SK-N-SH (cell line): ENCODE measurements around the gene TLR7. TPM values are rescaled to one million over a fixed set of nuclear protein-coding genes. Genes with fewer than 3 reads are reported as not detected.

Experiments used
- CTCF ChIA-PET: fragments of 300-600, 350-600 bp; formaldehyde crosslinking; extraction: SDS; loops from one replicate; lab custom pipeline; 2021; lab: Yijun Ruan, JAX
- POLR2A ChIA-PET: fragments of 350-600 bp; sonication (Branson Sonifier 250); formaldehyde crosslinking; extraction: SDS; loops from one replicate; lab custom pipeline; 2020; ENCODE audit warnings: antibody characterized with exemption, inconsistent platforms; lab: Yijun Ruan, JAX
- DNase-seq: peaks from one replicate; pipeline ENCODE4 v3.0.0; 2012
- H2AFZ ChIP-seq: fragments of 200-600 bp; sonication (generic); 2 replicates; pipeline ENCODE4 v1.8.1; 2016; ENCODE audit warnings: antibody characterized with exemption, mild to moderate bottlenecking, low read depth
- H3F3A ChIP-seq: fragments of 200-600 bp; sonication (generic); replicated peaks from 2 replicates; pipeline ENCODE3; 2016; ENCODE audit warnings: antibody characterized with exemption, mild to moderate bottlenecking; ENCODE audit not compliant: insufficient read depth
- H3K27ac ChIP-seq, 2 experiments: fragments of 200-500 bp in 1 of 2; fragments of 200-600 bp in 1 of 2; sonication (Bioruptor generic) in 1 of 2; sonication (generic), shearing (Covaris generic) in 1 of 2; 2 replicates each; pipeline versions ENCODE4 v1.5.1 to v1.6.1; 2014 to 2016; ENCODE audit warnings: low read depth in 2 of 2, inconsistent platforms in 1 of 2, low read length in 1 of 2, mild to moderate bottlenecking in 1 of 2, mixed read lengths in 1 of 2
- H3K27me3 ChIP-seq: fragments of 200-600 bp; sonication (generic), shearing (Covaris generic); 2 replicates; pipeline ENCODE4 v1.6.1; 2016; ENCODE audit warnings: mixed run types; ENCODE audit not compliant: insufficient read depth
- H3K36me3 ChIP-seq, 2 experiments: fragments of 200-500 bp in 1 of 2; fragments of 200-600 bp in 1 of 2; sonication (Bioruptor generic) in 1 of 2; sonication (generic) in 1 of 2; replicated peaks in 1 of 2; 2 replicates each; pipeline versions ENCODE3 to v1.5.1; 2014 to 2016; ENCODE audit warnings: low read length in 1 of 2, mild to moderate bottlenecking in 1 of 2; ENCODE audit not compliant: insufficient read depth in 2 of 2, control insufficient read depth in 1 of 2
- H3K4me1 ChIP-seq, 2 experiments: fragments of 200-500 bp in 1 of 2; fragments of 200-600 bp in 1 of 2; sonication (Bioruptor generic) in 1 of 2; sonication (generic), shearing (Covaris generic) in 1 of 2; 2 replicates each; pipeline versions ENCODE4 v1.5.1 to v1.6.1; 2014 to 2016; ENCODE audit warnings: low read depth in 1 of 2, low read length in 1 of 2, mixed run types in 1 of 2; ENCODE audit not compliant: insufficient read depth in 2 of 2, control insufficient read depth in 1 of 2
- H3K4me2 ChIP-seq: fragments of 200-600 bp; sonication (generic), shearing (Covaris generic); 2 replicates; pipeline ENCODE4 v1.6.1; 2017; ENCODE audit warnings: mixed run types
- H3K4me3 ChIP-seq, 2 experiments: fragments of 200-500 bp in 1 of 2; fragments of 200-600 bp in 1 of 2; sonication (Bioruptor generic) in 1 of 2; sonication (generic), shearing (Covaris generic) in 1 of 2; 2 replicates each; pipeline versions ENCODE4 v1.5.1 to v1.8.1; 2014 to 2016; ENCODE audit warnings: low read depth in 2 of 2, inconsistent platforms in 1 of 2, low read length in 1 of 2, mild to moderate bottlenecking in 1 of 2, mixed read lengths in 1 of 2, moderate library complexity in 1 of 2
- H3K79me2 ChIP-seq: fragments of 200-600 bp; sonication (generic); 2 replicates; pipeline ENCODE4 v1.8.1; 2017; ENCODE audit warnings: mild to moderate bottlenecking; ENCODE audit not compliant: insufficient read depth
- H3K9ac ChIP-seq: fragments of 200-600 bp; sonication (generic); 2 replicates; pipeline ENCODE4 v1.6.1; 2017; ENCODE audit warnings: mixed run types
- H3K9me2 ChIP-seq: fragments of 200-600 bp; sonication (generic); 2 replicates; pipeline ENCODE4 v1.6.1; 2017; ENCODE audit warnings: mixed run types
- H3K9me3 ChIP-seq: fragments of 200-600 bp; sonication (generic); 2 replicates; pipeline ENCODE4 v1.6.1; 2017; ENCODE audit warnings: mixed run types, mild to moderate bottlenecking, moderate library complexity
- H4K20me1 ChIP-seq: fragments of 200-600 bp; sonication (generic); 2 replicates; pipeline ENCODE4 v1.6.1; 2017; ENCODE audit warnings: mild to moderate bottlenecking, mixed run types; ENCODE audit not compliant: insufficient read depth
- EP300 ChIP-seq, 2 experiments: IDR thresholded peaks; 2 replicates each; pipeline versions ENCODE4 v1.4.0 to v1.6.1; 2012; ENCODE audit warnings: borderline replicate concordance in 1 of 2, low read depth in 1 of 2, low read length in 1 of 2
- FOSL2 ChIP-seq: IDR thresholded peaks from 2 replicates; pipeline ENCODE4 v1.4.0; 2012; ENCODE audit warnings: low read depth, mild to moderate bottlenecking, moderate library complexity, borderline replicate concordance
- FOXJ3 ChIP-seq: sonication (generic); formaldehyde crosslinking; IDR thresholded peaks from 2 replicates; pipeline ENCODE4 v1.5.1; 2020; ENCODE audit warnings: mild to moderate bottlenecking, missing genetic modification reagents
- GABPA ChIP-seq: IDR thresholded peaks from 2 replicates; pipeline ENCODE4 v1.4.0; 2012; ENCODE audit warnings: low read depth, mild to moderate bottlenecking
- JUND ChIP-seq: IDR thresholded peaks from 2 replicates; pipeline ENCODE4 v1.4.0; 2012
- MEF2A ChIP-seq: IDR thresholded peaks from 2 replicates; pipeline ENCODE4 v1.4.0; 2012; ENCODE audit warnings: low read depth, borderline replicate concordance
- NFIC ChIP-seq: IDR thresholded peaks from 2 replicates; pipeline ENCODE4 v1.4.0; 2012; ENCODE audit warnings: borderline replicate concordance
- NRF1 ChIP-seq: IDR thresholded peaks from 2 replicates; pipeline ENCODE4 v1.6.1; 2012; ENCODE audit warnings: low read depth, mild to moderate bottlenecking, low read length
- PBX3 ChIP-seq: IDR thresholded peaks from 2 replicates; pipeline ENCODE4; 2012
- RCOR1 ChIP-seq: fragments of 150-350 bp; IDR thresholded peaks from 2 replicates; pipeline ENCODE4 v1.6.1; 2017; ENCODE audit warnings: antibody characterized with exemption, low read length
- RXRA ChIP-seq: IDR thresholded peaks from 2 replicates; pipeline ENCODE4 v1.4.0; 2012; ENCODE audit warnings: low read depth, mild to moderate bottlenecking, borderline replicate concordance
- SIN3A ChIP-seq: IDR thresholded peaks from 2 replicates; pipeline ENCODE4 v1.6.1; 2012; ENCODE audit warnings: low read depth, mild to moderate bottlenecking, low read length, moderate library complexity, borderline replicate concordance
- YY1 ChIP-seq: IDR thresholded peaks from 2 replicates; pipeline ENCODE4 v1.4.0; 2012; ENCODE audit warnings: low read depth, mild to moderate bottlenecking
- WGBS: methylation state at CpG from one replicate; pipeline ENCODE4 v1.1.6; 2017; ENCODE audit warnings: low lambda C conversion rate; 5-methylcytosine and 5-hydroxymethylcytosine counted together
- polyA plus RNA-seq, 3 experiments: library from polyadenylated mRNA; depleted of rRNA; stranded (reverse); fragments of >200 nt; gene quantifications; 2 replicates each; pipeline ENCODE4 v1.2.3, GENCODE V29; 2012
- TF ChIP-seq, protein P1 (sequence below): IDR thresholded peaks from 2 replicates; pipeline ENCODE4 v1.4.0; 2012; ENCODE audit warnings: low read depth, borderline replicate concordance
- TF ChIP-seq, protein P2 (sequence below): fragments of 150-350 bp; IDR thresholded peaks from 2 replicates; pipeline ENCODE4 v1.6.1; 2016; ENCODE audit warnings: mild to moderate bottlenecking, low read depth, low read length
- TF ChIP-seq, protein P3 (sequence below): fragments of 150-350 bp; IDR thresholded peaks from 2 replicates; pipeline ENCODE4 v1.6.1; 2017; ENCODE audit warnings: antibody characterized with exemption, low read length, low read depth, borderline replicate concordance
- TF ChIP-seq, protein P4 (sequence below): fragments of 200-600 bp; sonication (generic); IDR thresholded peaks from 2 replicates; pipeline ENCODE4 v1.6.1; 2017; ENCODE audit warnings: antibody characterized with exemption, mild to moderate bottlenecking, moderate library complexity

The TLR7 gene
- polyA plus RNA-seq, 1 of the 3 experiments (the other 2 are of a cell fraction): not detected

GRCh38 chrX:12843668-12844279 is 23.1 kb upstream of the TLR7 start:
- Histone ChIP-seq H3K27ac (no peak overlapping the region), H3K9me2 (no peaks in the 10 kb centered on the region), H3K4me3 (no peak overlapping the region), H3K4me2 (no peak overlapping the region), H3K4me1 (no peaks in the 10 kb centered on the region), H3K79me2 (no peaks in the 10 kb centered on the region), H2AFZ (no peak overlapping the region), H3K9ac (no peak overlapping the region), H4K20me1 (no peaks in the 10 kb centered on the region), H3K9me3 (no peaks in the 10 kb centered on the region), H3F3A (no peaks in the 10 kb centered on the region), H3K27me3 (no peaks in the 10 kb centered on the region; the same call in 1 of the 2 replicates), H3K36me3 (no peaks in the 10 kb centered on the region)
- ChIA-PET CTCF (no interaction called here), POLR2A (no interaction called here)
- no peak for DNase-seq
- TF ChIP-seq JUND (no peak), NRF1 (no peak), NFIC (no peak), MEF2A (no peak), YY1 (no peak), FOSL2 (no peak), RXRA (no peak), GABPA (no peak), RCOR1 (no peak), FOXJ3 (no peak), PBX3 (no peak), SIN3A (no peak), EP300 (IDR thresholded peaks at IDR 0.05; ENCODE audit: borderline replicate concordance in 1 of 2, low read depth in 1 of 2, low read length in 1 of 2) (no peak)
- TF ChIP-seq, protein P1, sequence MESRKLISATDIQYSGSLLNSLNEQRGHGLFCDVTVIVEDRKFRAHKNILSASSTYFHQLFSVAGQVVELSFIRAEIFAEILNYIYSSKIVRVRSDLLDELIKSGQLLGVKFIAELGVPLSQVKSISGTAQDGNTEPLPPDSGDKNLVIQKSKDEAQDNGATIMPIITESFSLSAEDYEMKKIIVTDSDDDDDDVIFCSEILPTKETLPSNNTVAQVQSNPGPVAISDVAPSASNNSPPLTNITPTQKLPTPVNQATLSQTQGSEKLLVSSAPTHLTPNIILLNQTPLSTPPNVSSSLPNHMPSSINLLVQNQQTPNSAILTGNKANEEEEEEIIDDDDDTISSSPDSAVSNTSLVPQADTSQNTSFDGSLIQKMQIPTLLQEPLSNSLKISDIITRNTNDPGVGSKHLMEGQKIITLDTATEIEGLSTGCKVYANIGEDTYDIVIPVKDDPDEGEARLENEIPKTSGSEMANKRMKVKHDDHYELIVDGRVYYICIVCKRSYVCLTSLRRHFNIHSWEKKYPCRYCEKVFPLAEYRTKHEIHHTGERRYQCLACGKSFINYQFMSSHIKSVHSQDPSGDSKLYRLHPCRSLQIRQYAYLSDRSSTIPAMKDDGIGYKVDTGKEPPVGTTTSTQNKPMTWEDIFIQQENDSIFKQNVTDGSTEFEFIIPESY: no peak
- TF ChIP-seq, protein P2, sequence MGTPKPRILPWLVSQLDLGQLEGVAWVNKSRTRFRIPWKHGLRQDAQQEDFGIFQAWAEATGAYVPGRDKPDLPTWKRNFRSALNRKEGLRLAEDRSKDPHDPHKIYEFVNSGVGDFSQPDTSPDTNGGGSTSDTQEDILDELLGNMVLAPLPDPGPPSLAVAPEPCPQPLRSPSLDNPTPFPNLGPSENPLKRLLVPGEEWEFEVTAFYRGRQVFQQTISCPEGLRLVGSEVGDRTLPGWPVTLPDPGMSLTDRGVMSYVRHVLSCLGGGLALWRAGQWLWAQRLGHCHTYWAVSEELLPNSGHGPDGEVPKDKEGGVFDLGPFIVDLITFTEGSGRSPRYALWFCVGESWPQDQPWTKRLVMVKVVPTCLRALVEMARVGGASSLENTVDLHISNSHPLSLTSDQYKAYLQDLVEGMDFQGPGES: no peak
- TF ChIP-seq, protein P3, sequence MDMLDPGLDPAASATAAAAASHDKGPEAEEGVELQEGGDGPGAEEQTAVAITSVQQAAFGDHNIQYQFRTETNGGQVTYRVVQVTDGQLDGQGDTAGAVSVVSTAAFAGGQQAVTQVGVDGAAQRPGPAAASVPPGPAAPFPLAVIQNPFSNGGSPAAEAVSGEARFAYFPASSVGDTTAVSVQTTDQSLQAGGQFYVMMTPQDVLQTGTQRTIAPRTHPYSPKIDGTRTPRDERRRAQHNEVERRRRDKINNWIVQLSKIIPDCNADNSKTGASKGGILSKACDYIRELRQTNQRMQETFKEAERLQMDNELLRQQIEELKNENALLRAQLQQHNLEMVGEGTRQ: no peak
- TF ChIP-seq, protein P4, sequence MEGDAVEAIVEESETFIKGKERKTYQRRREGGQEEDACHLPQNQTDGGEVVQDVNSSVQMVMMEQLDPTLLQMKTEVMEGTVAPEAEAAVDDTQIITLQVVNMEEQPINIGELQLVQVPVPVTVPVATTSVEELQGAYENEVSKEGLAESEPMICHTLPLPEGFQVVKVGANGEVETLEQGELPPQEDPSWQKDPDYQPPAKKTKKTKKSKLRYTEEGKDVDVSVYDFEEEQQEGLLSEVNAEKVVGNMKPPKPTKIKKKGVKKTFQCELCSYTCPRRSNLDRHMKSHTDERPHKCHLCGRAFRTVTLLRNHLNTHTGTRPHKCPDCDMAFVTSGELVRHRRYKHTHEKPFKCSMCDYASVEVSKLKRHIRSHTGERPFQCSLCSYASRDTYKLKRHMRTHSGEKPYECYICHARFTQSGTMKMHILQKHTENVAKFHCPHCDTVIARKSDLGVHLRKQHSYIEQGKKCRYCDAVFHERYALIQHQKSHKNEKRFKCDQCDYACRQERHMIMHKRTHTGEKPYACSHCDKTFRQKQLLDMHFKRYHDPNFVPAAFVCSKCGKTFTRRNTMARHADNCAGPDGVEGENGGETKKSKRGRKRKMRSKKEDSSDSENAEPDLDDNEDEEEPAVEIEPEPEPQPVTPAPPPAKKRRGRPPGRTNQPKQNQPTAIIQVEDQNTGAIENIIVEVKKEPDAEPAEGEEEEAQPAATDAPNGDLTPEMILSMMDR: no peak
- WGBS: 21% methylated on average over 6 of the region's 6 CpGs
